Measurements from ENCODE around the gene AP2A2. TPM values are rescaled to one million over a fixed set of nuclear protein-coding genes. Genes with fewer than 3 reads are reported as not detected.

AP2A2 gene
- total and polyA plus RNA-seq, 2 donors: 26.5 to 51.4 TPM

- no peak for DNase-seq (ENCODE audit: extremely low spot score)
- Histone ChIP-seq H3K4me1 (ENCODE audit: insufficient read depth) (no peaks in the 10 kb centered on the region), H3K4me3 (ENCODE audit: low read depth, low read length) (no peak overlapping the region), H3K36me3 (ENCODE audit: insufficient read depth) (no peaks in the 10 kb centered on the region), H3K27ac (ENCODE audit: low read depth) (no peak overlapping the region)
- 76% methylated on average over 9 of the region's 9 CpGs for WGBS
Measured at GRCh38 chr11:942823-943222, 17.2 kb downstream of the AP2A2 start.

- H3K27ac ChIP-seq (ENCODE audit: low read depth): no peak overlapping the region
- no peak for DNase-seq (ENCODE audit: extremely low spot score)
- WGBS: 68% methylated on average over 13 of the region's 13 CpGs
- H3K4me3 ChIP-seq (ENCODE audit: low read depth, low read length): no peak overlapping the region
- H3K36me3 ChIP-seq (ENCODE audit: insufficient read depth): no peaks in the 10 kb centered on the region
- H3K4me1 ChIP-seq (ENCODE audit: insufficient read depth): no peaks in the 10 kb centered on the region
Measured at GRCh38 chr11:944711-945470, 19.2 kb downstream of the AP2A2 start.

- 70% methylated on average over 9 of the region's 9 CpGs for WGBS
- no peak for DNase-seq (ENCODE audit: extremely low spot score)
- no peaks in the 10 kb centered on the region for H3K4me1 ChIP-seq (ENCODE audit: insufficient read depth)
- H3K36me3 ChIP-seq (ENCODE audit: insufficient read depth): no peaks in the 10 kb centered on the region
- H3K4me3 ChIP-seq (ENCODE audit: low read depth, low read length): no peak overlapping the region
- no peak overlapping the region for H3K27ac ChIP-seq (ENCODE audit: low read depth)
Measured at GRCh38 chr11:945986-946385, 20.3 kb downstream of the AP2A2 start.

GRCh38 chr11:947744-948143 lies 22.1 kb downstream of the AP2A2 start:
- H3K4me3 ChIP-seq (ENCODE audit: low read depth, low read length): no peak overlapping the region
- H3K27ac ChIP-seq (ENCODE audit: low read depth): no peak overlapping the region
- 94% methylated on average over 4 of the region's 4 CpGs for WGBS
- no peak for DNase-seq (ENCODE audit: extremely low spot score)
- H3K36me3 ChIP-seq (ENCODE audit: insufficient read depth): no peaks in the 10 kb centered on the region
- no peaks in the 10 kb centered on the region for H3K4me1 ChIP-seq (ENCODE audit: insufficient read depth)

- no peak overlapping the region for H3K4me3 ChIP-seq (ENCODE audit: low read depth, low read length)
- no peaks in the 10 kb centered on the region for H3K4me1 ChIP-seq (ENCODE audit: insufficient read depth)
- DNase-seq (ENCODE audit: extremely low spot score): no peak
- WGBS: 95% methylated on average over 9 of the region's 9 CpGs
- no peaks in the 10 kb centered on the region for H3K36me3 ChIP-seq (ENCODE audit: insufficient read depth)
- H3K27ac ChIP-seq (ENCODE audit: low read depth): no peak overlapping the region
Measured at GRCh38 chr11:951507-951906, 25.8 kb downstream of the AP2A2 start.

GRCh38 chr11:952406-953385 lies 27.0 kb downstream of the AP2A2 start:
- Histone ChIP-seq H3K4me3 (ENCODE audit: low read depth, low read length) (no peak overlapping the region), H3K4me1 (ENCODE audit: insufficient read depth) (no peaks in the 10 kb centered on the region), H3K27ac (ENCODE audit: low read depth) (no peak overlapping the region), H3K36me3 (ENCODE audit: insufficient read depth) (no peaks in the 10 kb centered on the region)
- DNase-seq (ENCODE audit: extremely low spot score): no peak
- 76% methylated on average over 18 of the region's 18 CpGs for WGBS

GRCh38 chr11:953512-953911 lies 27.8 kb downstream of the AP2A2 start:
- Histone ChIP-seq H3K4me3 (ENCODE audit: low read depth, low read length) (no peak overlapping the region), H3K4me1 (ENCODE audit: insufficient read depth) (no peaks in the 10 kb centered on the region), H3K36me3 (ENCODE audit: insufficient read depth) (no peaks in the 10 kb centered on the region), H3K27ac (ENCODE audit: low read depth) (no peak overlapping the region)
- no peak for DNase-seq (ENCODE audit: extremely low spot score)
- WGBS: 72% methylated on average over 13 of the region's 13 CpGs

GRCh38 chr11:954392-955153 lies 28.9 kb downstream of the AP2A2 start:
- 75% methylated on average over 5 of the region's 5 CpGs for WGBS
- Histone ChIP-seq H3K27ac (ENCODE audit: low read depth) (no peak overlapping the region), H3K4me3 (ENCODE audit: low read depth, low read length) (no peak overlapping the region), H3K4me1 (ENCODE audit: insufficient read depth) (no peaks in the 10 kb centered on the region), H3K36me3 (ENCODE audit: insufficient read depth) (no peaks in the 10 kb centered on the region)
- no peak for DNase-seq (ENCODE audit: extremely low spot score)

- H3K36me3 ChIP-seq (ENCODE audit: insufficient read depth): no peaks in the 10 kb centered on the region
- H3K4me1 ChIP-seq (ENCODE audit: insufficient read depth): no peaks in the 10 kb centered on the region
- WGBS: 79% methylated on average over 15 of the region's 15 CpGs
- DNase-seq (ENCODE audit: extremely low spot score): no peak
- no peak overlapping the region for H3K27ac ChIP-seq (ENCODE audit: low read depth)
- H3K4me3 ChIP-seq (ENCODE audit: low read depth, low read length): no peak overlapping the region
Measured at GRCh38 chr11:955154-956063, 29.7 kb downstream of the AP2A2 start.

- Histone ChIP-seq H3K36me3 (ENCODE audit: insufficient read depth) (no peaks in the 10 kb centered on the region), H3K27ac (ENCODE audit: low read depth) (no peak overlapping the region), H3K4me3 (ENCODE audit: low read depth, low read length) (no peak overlapping the region), H3K4me1 (ENCODE audit: insufficient read depth) (no peaks in the 10 kb centered on the region)
- DNase-seq (ENCODE audit: extremely low spot score): no peak
- WGBS: 81% methylated on average over 11 of the region's 11 CpGs
Measured at GRCh38 chr11:957212-957920, 31.7 kb downstream of the AP2A2 start.

- WGBS: 95% methylated on average over 7 of the region's 7 CpGs
- Histone ChIP-seq H3K27ac (ENCODE audit: low read depth) (no peak overlapping the region), H3K4me3 (ENCODE audit: low read depth, low read length) (no peak overlapping the region), H3K4me1 (ENCODE audit: insufficient read depth) (no peaks in the 10 kb centered on the region), H3K36me3 (ENCODE audit: insufficient read depth) (no peaks in the 10 kb centered on the region)
- DNase-seq (ENCODE audit: extremely low spot score): no peak
Measured at GRCh38 chr11:958101-958500, 32.4 kb downstream of the AP2A2 start.

- no peaks in the 10 kb centered on the region for H3K4me1 ChIP-seq (ENCODE audit: insufficient read depth)
- DNase-seq (ENCODE audit: extremely low spot score): no peak
- no peak overlapping the region for H3K27ac ChIP-seq (ENCODE audit: low read depth)
- no peak overlapping the region for H3K4me3 ChIP-seq (ENCODE audit: low read depth, low read length)
- no peaks in the 10 kb centered on the region for H3K36me3 ChIP-seq (ENCODE audit: insufficient read depth)
- WGBS: 79% methylated on average over 14 of the region's 14 CpGs
Measured at GRCh38 chr11:959027-959426, 33.4 kb downstream of the AP2A2 start.

Data from urinary bladder (tissue), 4 donors.